WTC11 (cell line): ENCODE results near the gene TCF7L2. TPM values are rescaled to one million over a fixed set of nuclear protein-coding genes. Genes with fewer than 3 reads are reported as not detected.

ENCODE experiments used
- ATAC-seq: fragments of 200-7000 bp; cut with Tn5 transposase; 2 replicates; pipeline ENCODE4 v1.10.0; 2021; ENCODE audit warnings: mild to moderate bottlenecking, moderate library complexity
- CTCF ChIA-PET: fragments of 300-600 bp; sonication (Branson Sonifier 250); formaldehyde crosslinking; loops from one replicate; lab custom pipeline; 2021; ENCODE audit warnings: antibody characterized with exemption; lab: Charles Lee
- POLR2A ChIA-PET: fragments of 350-600 bp; sonication (Branson Sonifier 250); formaldehyde crosslinking; loops from one replicate; lab custom pipeline; 2021; ENCODE audit warnings: antibody characterized with exemption; lab: Charles Lee
- DNase-seq: peaks from one replicate; pipeline ENCODE4 v3.0.0; 2021; ENCODE audit warnings: low spot score
- H3K27ac Mint-ChIP-seq: 2 replicates; pipeline ENCODE4 v1.8.0; 2021; ENCODE audit warnings: mixed read lengths
- H3K27me3 Mint-ChIP-seq: 2 replicates; pipeline ENCODE4 v1.8.0; 2021; ENCODE audit warnings: low read depth, mild to moderate bottlenecking, moderate library complexity, mixed read lengths
- H3K36me3 Mint-ChIP-seq: 2 replicates; pipeline ENCODE4 v1.8.0; 2021; ENCODE audit warnings: mixed read lengths
- H3K4me1 Mint-ChIP-seq: 2 replicates; pipeline ENCODE4 v1.8.0; 2022; ENCODE audit warnings: mixed read lengths
- H3K4me3 Mint-ChIP-seq: 2 replicates; pipeline ENCODE4 v1.8.0; 2021; ENCODE audit warnings: mild to moderate bottlenecking, moderate library complexity, mixed read lengths
- H3K9me3 Mint-ChIP-seq: 2 replicates; pipeline ENCODE4 v1.8.0; 2021; ENCODE audit warnings: mixed read lengths
- ARID4B ChIP-seq: sonication (generic); formaldehyde crosslinking; IDR thresholded peaks from 2 replicates; pipeline ENCODE4 v1.8.0; 2023; ENCODE audit warnings: missing genetic modification reagents, mild to moderate bottlenecking, borderline replicate concordance
- E2F1 ChIP-seq: sonication (generic); formaldehyde crosslinking; IDR thresholded peaks from 2 replicates; pipeline ENCODE4 v1.8.0; 2022; ENCODE audit warnings: mild to moderate bottlenecking, missing genetic modification reagents
- FOXJ3 ChIP-seq: sonication (generic); formaldehyde crosslinking; IDR thresholded peaks from 2 replicates; pipeline ENCODE4 v1.9.0; 2021; ENCODE audit warnings: missing genetic modification reagents, mild to moderate bottlenecking, borderline replicate concordance
- HMGXB4 ChIP-seq: sonication (generic); formaldehyde crosslinking; IDR thresholded peaks from 2 replicates; pipeline ENCODE4 v1.8.1; 2023; ENCODE audit warnings: mild to moderate bottlenecking, moderate library complexity, missing genetic modification reagents
- MXD4 ChIP-seq: fragments of 250-450 bp; sonication (Bioruptor Pico); IDR thresholded peaks from 2 replicates; pipeline ENCODE4 v1.8.0; 2021; ENCODE audit warnings: mild to moderate bottlenecking, moderate library complexity, borderline replicate concordance
- NFATC4 ChIP-seq: fragments of 250-450 bp; sonication (Bioruptor Pico); IDR thresholded peaks from 2 replicates; pipeline ENCODE4 v1.9.0; 2021; ENCODE audit warnings: mild to moderate bottlenecking
- SMAD3 ChIP-seq: sonication (generic); formaldehyde crosslinking; IDR thresholded peaks from 2 replicates; pipeline ENCODE4 v1.8.0; 2022; ENCODE audit warnings: missing genetic modification reagents, mild to moderate bottlenecking, borderline replicate concordance
- ZBTB21 ChIP-seq: sonication (generic); formaldehyde crosslinking; IDR thresholded peaks from 2 replicates; pipeline ENCODE4 v1.8.1; 2023; ENCODE audit warnings: mild to moderate bottlenecking, missing genetic modification reagents, borderline replicate concordance
- ZBTB43 ChIP-seq: sonication (generic); formaldehyde crosslinking; IDR thresholded peaks from 2 replicates; pipeline ENCODE4 v1.8.1; 2023; ENCODE audit warnings: mild to moderate bottlenecking, missing genetic modification reagents
- ZNF416 ChIP-seq: fragments of 250-450 bp; sonication (Bioruptor Pico); IDR thresholded peaks from 2 replicates; pipeline ENCODE4 v1.9.0; 2021; ENCODE audit warnings: mild to moderate bottlenecking, inconsistent platforms
- ZNF425 ChIP-seq: fragments of 250-450 bp; sonication (Bioruptor Pico); conservative IDR thresholded peaks from 2 replicates; pipeline ENCODE4 v1.9.0; 2021; ENCODE audit warnings: mild to moderate bottlenecking
- ZNF671 ChIP-seq: fragments of 250-450 bp; sonication (Bioruptor Pico); IDR thresholded peaks from 2 replicates; pipeline ENCODE4 v1.8.0; 2021; ENCODE audit warnings: mild to moderate bottlenecking
- ZSCAN18 ChIP-seq: fragments of 250-450 bp; sonication (Bioruptor Pico); IDR thresholded peaks from 2 replicates; pipeline ENCODE4 v2.1.2; 2022; ENCODE audit warnings: mild to moderate bottlenecking, moderate library complexity
- total RNA-seq: library from RNA; stranded (reverse); gene quantifications from 3 replicates; pipeline ENCODE4 v1.2.3, GENCODE V29; 2021
- TF ChIP-seq, protein P1 (sequence below): sonication (generic); formaldehyde crosslinking; IDR thresholded peaks from 2 replicates; pipeline ENCODE4 v1.8.0; 2023; ENCODE audit warnings: missing genetic modification reagents
- TF ChIP-seq, protein P2 (sequence below): sonication (generic); formaldehyde crosslinking; IDR thresholded peaks from 2 replicates; pipeline ENCODE4 v1.8.1; 2023; ENCODE audit warnings: mild to moderate bottlenecking, missing genetic modification reagents, moderate library complexity

TCF7L2 gene
- total RNA-seq, 1 experiment from 2014 or later = 44.5 TPM

- TF ChIP-seq ZNF416 (CRISPR knock-in tag) = peak; percentile 85
- TF ChIP-seq NFATC4 (CRISPR knock-in tag) = 0 out of 2 replicates have a peak, but pooled peaks have one; percentile 90
- peak; percentile 53; the same call in 1 of the 2 replicates for TF ChIP-seq ARID4B (CRISPR knock-in tag)
- peak; percentile 97 for TF ChIP-seq ZSCAN18 (CRISPR knock-in tag)
- TF ChIP-seq MXD4 (CRISPR knock-in tag) = peak; percentile 91
- no peak for TF ChIP-seq ZBTB43
- no peak for TF ChIP-seq ZBTB21 (CRISPR knock-in tag)
- TF ChIP-seq E2F1 = 0 out of 2 replicates have a peak, but pooled peaks have one; percentile 27
- TF ChIP-seq ZNF671 = peak; percentile 91
Observed at GRCh38 chr10:113011592-113012374, 61.7 kb downstream of the TCF7L2 start (continued).

- ChIA-PET CTCF (interaction anchor here (0.6 to 1.0 kb wide), 3 partner anchors 10 to 135 kb away, joined by 3 to 7 read pairs (median 4); no protein-coding TSS in a partner anchor), POLR2A (interaction anchor here (0.6 kb wide), 1 partner anchor 697 kb away, joined by 4 read pairs; no protein-coding TSS in a partner anchor)
- peaks cover 11% of the 10 kb centered on the region for H3K36me3 Mint-ChIP-seq
- DNase-seq = no peak
- peaks cover 85% of the 10 kb centered on the region for H3K4me1 Mint-ChIP-seq
- no peaks in the 10 kb centered on the region for H3K27me3 Mint-ChIP-seq
- peaks cover 9% of the 10 kb centered on the region for H3K9me3 Mint-ChIP-seq
- ATAC-seq = no peak
- H3K27ac Mint-ChIP-seq = no peak overlapping the region
- H3K4me3 Mint-ChIP-seq = no peak overlapping the region
- TF ChIP-seq, protein P1, sequence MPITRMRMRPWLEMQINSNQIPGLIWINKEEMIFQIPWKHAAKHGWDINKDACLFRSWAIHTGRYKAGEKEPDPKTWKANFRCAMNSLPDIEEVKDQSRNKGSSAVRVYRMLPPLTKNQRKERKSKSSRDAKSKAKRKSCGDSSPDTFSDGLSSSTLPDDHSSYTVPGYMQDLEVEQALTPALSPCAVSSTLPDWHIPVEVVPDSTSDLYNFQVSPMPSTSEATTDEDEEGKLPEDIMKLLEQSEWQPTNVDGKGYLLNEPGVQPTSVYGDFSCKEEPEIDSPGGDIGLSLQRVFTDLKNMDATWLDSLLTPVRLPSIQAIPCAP (CRISPR knock-in tag) = no peak
- no peak for TF ChIP-seq HMGXB4 (CRISPR knock-in tag)
- TF ChIP-seq, protein P2, sequence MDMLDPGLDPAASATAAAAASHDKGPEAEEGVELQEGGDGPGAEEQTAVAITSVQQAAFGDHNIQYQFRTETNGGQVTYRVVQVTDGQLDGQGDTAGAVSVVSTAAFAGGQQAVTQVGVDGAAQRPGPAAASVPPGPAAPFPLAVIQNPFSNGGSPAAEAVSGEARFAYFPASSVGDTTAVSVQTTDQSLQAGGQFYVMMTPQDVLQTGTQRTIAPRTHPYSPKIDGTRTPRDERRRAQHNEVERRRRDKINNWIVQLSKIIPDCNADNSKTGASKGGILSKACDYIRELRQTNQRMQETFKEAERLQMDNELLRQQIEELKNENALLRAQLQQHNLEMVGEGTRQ (CRISPR knock-in tag) = no peak
- no peak for TF ChIP-seq FOXJ3 (CRISPR knock-in tag)
- no peak for TF ChIP-seq ZSCAN18 (CRISPR knock-in tag)
- TF ChIP-seq ZNF425 (CRISPR knock-in tag) = no peak
- TF ChIP-seq SMAD3 (CRISPR knock-in tag) = no peak
Observed at GRCh38 chr10:113015201-113015600, 65.2 kb downstream of the TCF7L2 start.
